Epithelial cell of prostate (primary cell): ENCODE data around the gene FAM53A.
"Not testable (repeated sequence)": the region's sequence is repeated elsewhere in the genome, so short reads cannot be mapped to it uniquely, and the experiment has no call there.

Experiments used
- DNase-seq: peaks from one replicate; pipeline ENCODE4 v3.0.0-alpha.2; 2011; ENCODE audit warnings: low read depth, low spot score
- H3K27ac ChIP-seq: fragments of 450-650 bp; 2 replicates; pipeline ENCODE4 v1.5.1; 2017; ENCODE audit warnings: mild to moderate bottlenecking

Gene FAM53A

DNA sequence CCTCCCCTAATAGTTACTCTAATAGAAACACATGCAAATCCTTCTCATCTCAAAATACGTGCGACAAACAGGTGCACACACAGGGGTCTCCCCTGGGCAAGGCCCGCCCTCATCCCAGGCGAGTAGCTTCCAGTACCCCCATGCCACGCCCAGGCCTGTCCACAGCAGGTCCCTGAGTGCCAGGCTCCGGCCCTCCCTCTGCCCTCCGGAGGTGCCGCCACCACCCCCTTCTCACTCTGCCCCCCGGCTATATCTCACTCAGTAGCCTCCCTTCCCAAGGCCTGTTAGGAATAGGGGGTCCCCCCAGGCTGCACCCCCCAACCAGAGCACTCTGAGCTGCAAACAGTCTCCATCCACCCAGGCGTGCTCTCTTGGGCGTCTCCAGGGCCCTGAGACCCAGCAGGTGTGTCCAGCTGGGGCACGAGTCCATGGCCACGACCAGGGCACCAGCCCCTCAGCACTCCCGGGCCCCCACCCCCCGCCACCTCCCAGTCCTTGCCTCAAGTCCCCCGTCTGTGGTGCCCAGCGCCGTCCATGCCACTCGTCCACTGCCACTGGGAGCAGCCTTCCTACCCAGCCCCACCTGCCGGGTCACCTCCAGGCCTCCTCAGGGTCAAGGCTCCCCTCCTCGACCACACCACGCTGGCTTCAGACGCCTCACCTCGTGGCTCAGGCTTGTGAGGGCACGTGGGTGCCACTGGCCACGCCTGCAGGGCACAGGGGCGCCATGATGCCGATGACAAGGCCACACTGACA, 41.7 kb downstream of the FAM53A start:
- no peak for DNase-seq
- H3K27ac ChIP-seq = no peak overlapping the region

DNA sequence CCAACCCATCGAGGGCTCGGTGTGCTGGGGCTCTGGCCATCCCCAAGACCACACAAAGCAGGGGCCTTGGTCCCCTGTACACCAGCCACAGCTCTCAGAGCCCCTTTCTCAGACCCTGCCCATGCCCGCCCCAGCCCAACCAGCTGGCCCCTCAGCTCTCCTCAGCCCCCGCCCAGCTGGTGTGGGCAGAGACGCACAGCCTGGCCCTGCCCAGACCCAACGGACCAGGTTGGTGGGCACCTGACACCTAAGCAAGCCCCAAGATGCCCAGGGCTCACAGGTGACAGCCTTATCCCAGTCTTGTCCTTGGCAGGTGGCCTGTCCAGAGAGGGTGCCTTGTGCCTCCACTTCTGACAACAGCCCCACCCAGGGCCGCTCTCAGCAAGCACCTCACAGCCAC, 42.4 kb downstream of the FAM53A start:
- H3K27ac ChIP-seq = no peak overlapping the region
- DNase-seq = no peak

DNA sequence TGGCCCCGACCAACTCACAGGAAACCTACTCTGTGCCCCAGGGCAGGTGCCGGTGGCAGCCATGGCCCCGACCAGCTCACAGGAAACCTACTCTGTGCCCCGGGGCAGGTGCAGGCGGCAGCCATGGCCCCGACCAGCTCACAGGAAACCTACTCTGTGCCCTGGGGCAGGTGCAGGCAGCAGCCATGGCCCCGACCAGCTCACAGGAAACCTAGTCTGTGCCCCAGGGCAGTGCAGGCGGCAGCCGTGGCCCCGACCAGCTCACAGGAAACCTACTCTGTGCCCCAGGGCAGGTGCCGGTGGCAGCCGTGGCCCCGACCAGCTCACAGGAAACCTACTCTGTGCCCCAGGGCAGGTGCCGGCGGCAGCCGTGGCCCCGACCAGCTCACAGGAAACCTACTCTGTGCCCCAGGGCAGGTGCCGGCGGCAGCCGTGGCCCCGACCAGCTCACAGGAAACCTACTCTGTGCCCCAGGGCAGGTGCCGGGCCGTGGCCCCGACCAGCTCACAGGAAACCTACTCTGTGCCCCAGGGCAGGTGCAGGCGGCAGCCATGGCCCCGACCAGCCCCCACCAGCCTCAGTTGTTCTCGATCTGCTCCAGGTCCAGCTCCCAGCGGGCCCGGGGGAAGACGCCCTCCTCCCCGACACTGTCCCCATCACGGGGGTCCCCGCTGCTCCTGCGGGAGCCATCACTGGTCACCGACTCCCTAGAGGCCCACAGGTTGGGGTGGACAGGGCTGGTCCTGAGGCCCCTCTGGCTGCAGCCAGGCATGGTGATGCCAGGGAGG, 43.2 kb downstream of the FAM53A start:
- not testable (repeated sequence) for DNase-seq, H3K27ac ChIP-seq

GRCh38 chr4:1640190-1640589, 43.9 kb downstream of the FAM53A start:
- DNase-seq = no peak
- no peak overlapping the region for H3K27ac ChIP-seq

DNA sequence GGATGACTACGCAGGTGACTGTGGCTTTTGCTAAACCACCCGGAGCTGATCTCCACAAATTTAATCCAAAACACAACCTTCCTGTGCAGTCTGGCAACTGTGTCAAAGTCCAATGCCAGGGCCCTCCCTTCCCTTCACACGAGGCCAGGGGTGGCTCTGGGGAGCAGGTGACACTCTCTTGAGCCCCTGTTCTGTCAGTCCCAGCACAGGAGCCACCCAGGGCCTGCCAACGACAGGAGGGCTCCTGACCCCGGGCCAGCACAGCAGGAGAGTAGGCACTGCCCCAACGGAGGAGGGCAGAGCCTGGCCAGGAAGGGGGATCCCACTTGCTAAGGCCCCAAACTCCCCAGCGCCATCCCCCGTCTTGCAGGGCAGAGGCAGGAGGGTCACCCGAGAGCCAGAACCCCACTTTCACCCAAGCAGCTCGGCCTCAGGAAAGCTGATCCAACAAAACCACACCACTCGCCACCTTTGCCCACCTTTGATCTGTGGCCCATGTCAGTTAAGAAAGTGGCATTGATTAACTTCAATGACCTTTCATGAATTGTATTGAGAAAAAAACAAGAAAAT, 44.7 kb downstream of the FAM53A start:
- DNase-seq = no peak
- no peak overlapping the region for H3K27ac ChIP-seq

DNA sequence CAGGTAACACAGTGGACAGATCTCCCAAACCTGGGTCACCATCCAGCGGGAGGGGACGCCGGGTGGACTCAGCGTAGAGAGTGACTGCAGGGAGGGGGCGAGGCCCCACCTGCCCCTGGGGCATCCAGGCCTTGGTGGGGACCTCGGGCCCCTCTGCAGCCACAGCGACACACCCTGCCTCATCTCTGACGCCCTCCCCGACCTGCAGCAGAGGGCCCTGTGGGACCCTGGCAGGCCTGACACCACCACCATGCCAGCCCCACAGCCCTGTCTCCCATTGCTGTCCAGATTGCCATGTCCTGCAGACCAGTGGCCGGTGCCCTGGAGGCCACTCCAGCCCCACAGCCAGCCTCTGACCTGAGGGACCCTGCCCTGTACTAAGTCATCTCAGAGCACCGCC, 45.2 kb downstream of the FAM53A start:
- no peak for DNase-seq
- H3K27ac ChIP-seq = no peak overlapping the region

- no peak overlapping the region for H3K27ac ChIP-seq
- DNase-seq = no peak
These were observed 45.9 kb downstream of the FAM53A start for GRCh38 chr4:1638272-1638598.

DNA sequence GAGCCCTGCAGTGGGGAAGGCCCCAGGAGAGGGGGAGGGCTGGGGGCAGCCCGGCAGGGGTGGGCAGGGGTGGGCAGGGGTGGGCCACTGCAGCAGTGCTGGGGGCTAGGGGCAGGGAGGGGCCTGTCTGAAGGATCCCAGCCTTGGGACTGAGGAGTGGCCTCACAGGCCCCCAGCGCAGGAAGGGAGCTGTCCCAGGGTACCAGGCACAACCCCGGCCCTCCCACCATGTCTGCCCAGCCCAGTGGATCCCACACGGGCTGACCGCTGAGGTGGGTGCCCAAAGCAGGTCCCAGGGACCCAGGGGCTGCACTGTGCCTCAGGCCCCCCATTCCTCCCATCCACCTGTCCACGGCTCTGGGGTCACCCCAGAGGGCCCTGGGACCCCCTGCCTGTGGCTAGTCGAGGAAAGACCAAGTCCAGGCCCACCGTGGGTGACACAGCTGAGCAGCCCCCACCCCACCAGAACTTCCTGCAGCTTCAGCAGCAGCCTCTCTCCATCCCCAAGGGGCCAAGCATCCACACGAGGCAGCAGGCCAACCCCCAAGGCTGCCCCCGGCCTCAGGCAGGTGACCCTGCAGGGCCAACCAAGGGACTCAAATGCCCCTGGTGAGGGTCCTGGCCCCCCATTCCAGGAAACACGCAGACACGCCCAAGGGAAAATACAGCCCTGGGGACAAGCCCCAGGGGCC, 46.4 kb downstream of the FAM53A start:
- no peak for DNase-seq
- H3K27ac ChIP-seq = no peak overlapping the region

GRCh38 chr4:1636490-1637211, 47.5 kb downstream of the FAM53A start:
- no peak overlapping the region for H3K27ac ChIP-seq
- DNase-seq = no peak

- H3K27ac ChIP-seq = no peak overlapping the region
- DNase-seq = no peak
These were observed 48.6 kb downstream of the FAM53A start for GRCh38 chr4:1635464-1635863.

DNA sequence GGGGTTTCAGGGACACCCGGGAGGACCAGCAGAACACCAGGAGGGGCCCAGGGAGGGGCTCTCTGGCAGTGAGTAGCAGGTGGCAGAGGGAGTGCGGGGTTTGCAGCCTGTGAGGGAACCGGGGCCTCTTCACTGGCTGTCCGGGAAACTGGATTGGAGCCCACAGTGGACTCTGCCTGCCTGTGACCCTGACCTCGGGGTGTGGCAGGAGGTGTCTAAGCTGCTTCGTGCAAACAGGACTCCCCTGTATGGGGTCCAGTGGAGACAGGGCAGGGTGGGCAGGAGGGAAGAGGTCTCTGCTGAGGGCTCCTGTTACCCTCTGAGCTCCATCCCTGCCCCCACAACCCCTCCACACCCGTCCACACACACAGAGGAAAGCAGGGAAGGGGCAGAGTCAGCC, 50.1 kb downstream of the FAM53A start:
- no peak for DNase-seq

DNA sequence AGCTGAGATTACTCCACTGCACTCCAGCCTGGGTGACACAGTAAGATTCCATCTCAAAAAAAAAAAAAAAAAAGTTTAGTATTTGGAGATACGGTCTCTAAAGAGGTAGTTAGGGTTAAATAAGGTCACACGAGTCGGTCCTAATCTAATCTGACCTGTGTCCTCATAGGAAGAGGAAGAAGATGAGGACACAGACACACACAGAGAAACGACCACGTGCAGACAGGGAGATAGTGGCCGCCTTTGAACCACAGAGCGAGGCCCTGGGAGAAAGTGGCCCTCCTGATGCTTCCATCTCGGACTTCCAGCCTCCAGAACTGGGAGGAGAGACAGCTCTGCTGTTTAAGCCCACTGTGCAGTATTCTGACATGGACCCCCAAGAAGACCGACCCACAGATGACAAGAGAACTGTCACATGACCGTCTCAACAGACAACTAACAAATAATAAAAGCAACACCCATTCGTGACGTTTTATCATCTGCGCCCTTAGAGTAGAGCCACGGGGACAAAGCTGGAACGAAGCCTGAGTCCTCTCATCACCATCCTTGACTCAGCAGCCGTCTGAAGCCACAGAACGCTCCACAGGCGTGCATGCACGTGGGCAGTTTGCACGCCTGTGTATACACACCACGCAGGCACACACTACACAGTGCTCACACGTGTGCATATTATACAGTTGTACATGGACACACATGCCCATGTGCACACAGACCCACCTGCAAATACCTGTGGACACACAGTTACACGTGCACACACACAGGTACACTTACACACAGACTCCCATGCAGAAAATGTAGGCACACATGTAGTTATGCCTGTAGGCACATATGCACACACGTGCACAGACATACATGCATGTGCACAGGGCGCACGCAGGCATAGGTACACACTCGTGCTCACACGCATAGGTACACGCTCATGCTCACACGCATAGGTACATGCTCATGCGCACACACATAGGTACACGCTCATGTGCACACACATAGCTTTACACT, 51.7 kb downstream of the FAM53A start:
- no peak overlapping the region for H3K27ac ChIP-seq

More for the DNA sequence above, 50.1 kb downstream of the FAM53A start:
- H3K27ac ChIP-seq = no peak overlapping the region

GRCh38 chr4:1631136-1631535, 53.0 kb downstream of the FAM53A start:
- DNase-seq = no peak

More for the DNA sequence above, 51.7 kb downstream of the FAM53A start:
- no peak for DNase-seq

DNA sequence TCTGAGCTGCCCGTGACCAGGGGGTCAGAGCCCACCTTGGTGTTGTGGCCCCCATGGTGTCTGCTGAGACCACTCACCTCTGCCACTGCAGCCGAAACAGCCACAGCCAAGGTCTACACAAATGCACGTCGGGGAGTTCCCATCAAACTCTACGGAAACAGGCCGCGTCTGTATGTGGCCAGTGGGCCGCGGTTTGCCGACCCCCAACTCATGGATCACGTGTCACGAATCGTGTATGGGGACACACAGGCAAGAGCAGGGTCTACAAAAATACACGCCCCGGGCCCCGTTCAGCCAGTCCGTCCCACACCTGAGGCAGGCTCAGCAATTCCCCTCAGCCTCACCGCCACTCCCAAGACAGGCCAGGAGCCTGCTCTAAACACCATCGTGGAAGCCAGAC, 53.8 kb downstream of the FAM53A start:
- DNase-seq = no peak

More at GRCh38 chr4:1631136-1631535, 53.0 kb downstream of the FAM53A start:
- no peak overlapping the region for H3K27ac ChIP-seq

GRCh38 chr4:1629699-1630083, 54.4 kb downstream of the FAM53A start:
- no peak for DNase-seq
- no peak overlapping the region for H3K27ac ChIP-seq

More for the DNA sequence above, 53.8 kb downstream of the FAM53A start:
- H3K27ac ChIP-seq = no peak overlapping the region

GRCh38 chr4:1628892-1629698, 55.0 kb downstream of the FAM53A start:
- no peak for DNase-seq
- no peak overlapping the region for H3K27ac ChIP-seq

DNA sequence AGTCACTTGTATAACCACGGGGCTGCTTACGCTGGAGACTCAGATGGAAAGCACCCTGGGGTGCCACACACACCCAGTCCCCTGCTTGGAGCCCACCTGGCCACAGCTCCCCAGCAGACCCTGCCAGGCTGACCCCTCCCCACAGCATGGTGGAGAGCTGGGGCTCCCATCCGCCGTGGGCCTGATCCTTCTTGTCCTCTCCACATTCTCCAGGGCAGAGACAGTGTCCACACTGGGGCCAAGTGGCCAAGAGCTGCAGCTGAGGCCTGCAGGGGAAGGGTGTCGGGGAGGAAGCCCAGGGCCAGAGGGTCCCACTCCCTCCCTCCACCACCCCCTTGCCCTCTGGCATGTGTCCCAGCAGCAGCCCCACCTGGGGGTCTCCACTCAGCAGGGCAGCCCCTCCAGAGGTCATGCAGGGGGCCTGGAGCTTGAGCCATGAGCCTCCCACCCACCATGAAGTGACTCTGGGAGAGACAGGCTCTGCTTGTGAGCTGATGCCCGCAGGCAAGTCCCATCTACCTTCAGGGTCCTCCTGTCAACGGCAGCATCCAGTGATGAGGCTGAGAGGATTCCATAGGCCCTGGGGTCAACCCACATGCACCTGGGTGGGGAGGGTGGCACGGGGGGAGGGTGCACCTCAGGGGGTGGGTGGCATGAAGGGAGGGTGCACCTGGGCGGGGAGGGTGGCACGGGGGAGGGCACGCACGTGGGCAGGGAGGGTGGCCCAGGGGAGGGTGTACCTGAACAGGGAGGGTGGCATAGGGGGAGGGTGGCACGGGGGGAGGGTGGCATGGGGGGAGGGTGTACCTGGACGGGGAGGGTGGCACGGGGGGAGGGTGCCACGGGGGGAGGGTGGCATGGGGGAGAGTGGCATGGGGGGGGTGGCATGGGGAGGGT, 56.4 kb downstream of the FAM53A start:
- DNase-seq = no peak
- no peak overlapping the region for H3K27ac ChIP-seq
